T-helper 17 cell (primary cell): ENCODE results near the gene NARS2. TPM values are rescaled to one million over a fixed set of nuclear protein-coding genes. Genes with fewer than 3 reads are reported as not detected.
"Not testable (repeated sequence)": the region's sequence is repeated elsewhere in the genome, so short reads cannot be mapped to it uniquely, and the experiment has no call there.

Experiments
- ATAC-seq: fragments of 150-1000 bp; cut with Tn5 transposase; 2 replicates; pipeline ENCODE4 v1.10.0; 2021; ENCODE audit warnings: mild to moderate bottlenecking, moderate library complexity
- DNase-seq, 3 donors: peaks; one replicate each; pipeline versions ENCODE4 v3.0.0 to v3.0.0-alpha.2; 2020 to 2021
- H3K9me3 ChIP-seq: one replicate; pipeline ENCODE4 v1.7.0; 2013; ENCODE audit warnings: low read length, mild to moderate bottlenecking; ENCODE audit not compliant: control insufficient read depth, poor library complexity, severe bottlenecking
- H3K27ac Mint-ChIP-seq: one replicate; pipeline ENCODE4 v1.8.0; 2022; ENCODE audit warnings: mild to moderate bottlenecking, moderate library complexity, mixed read lengths
- H3K27me3 Mint-ChIP-seq: one replicate; pipeline ENCODE4 v1.8.0; 2022; ENCODE audit warnings: mixed read lengths
- H3K36me3 Mint-ChIP-seq: one replicate; pipeline ENCODE4 v1.8.0; 2022; ENCODE audit warnings: low read depth, mixed read lengths
- H3K4me1 Mint-ChIP-seq: one replicate; pipeline ENCODE4 v1.8.0; 2022; ENCODE audit warnings: mild to moderate bottlenecking, mixed read lengths
- H3K4me3 Mint-ChIP-seq: one replicate; pipeline ENCODE4 v1.8.0; 2022; ENCODE audit warnings: mild to moderate bottlenecking, moderate library complexity, mixed read lengths
- total RNA-seq, 4 donors: library from RNA in 2 of 4; stranded (reverse) in 2 of 4; gene quantifications; one replicate each; pipeline ENCODE4 v1.2.3 and lab custom pipeline; 2022 to 2026

Gene NARS2
- total RNA-seq, 2 donors from 2014 or later: 6.6 to 10.7 TPM

DNA sequence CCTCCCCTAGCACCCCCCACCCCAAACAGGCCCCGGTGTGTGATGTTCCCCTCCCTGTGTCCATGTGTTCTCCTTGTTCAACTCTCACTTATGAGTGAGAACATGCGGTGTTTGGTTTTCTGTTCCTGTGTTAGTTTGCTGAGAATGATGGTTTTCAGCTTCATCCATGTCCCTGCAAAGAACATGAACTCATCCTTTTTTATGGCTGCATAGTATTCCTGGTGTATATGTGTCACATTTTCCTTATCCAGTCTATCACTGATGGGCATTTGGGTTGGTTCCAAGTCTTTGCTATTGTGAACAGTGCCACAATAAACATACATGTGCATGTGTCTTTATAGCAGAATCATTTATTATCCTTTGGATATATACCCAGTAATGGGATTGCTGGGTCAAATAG is 22.9 kb upstream of the NARS2 start:
- peaks cover 34% of the 10 kb centered on the region for H3K27me3 Mint-ChIP-seq
- not testable (repeated sequence) for H3K9me3 ChIP-seq, H3K4me3 Mint-ChIP-seq, H3K36me3 Mint-ChIP-seq, H3K27ac Mint-ChIP-seq, H3K4me1 Mint-ChIP-seq, ATAC-seq, DNase-seq

DNA sequence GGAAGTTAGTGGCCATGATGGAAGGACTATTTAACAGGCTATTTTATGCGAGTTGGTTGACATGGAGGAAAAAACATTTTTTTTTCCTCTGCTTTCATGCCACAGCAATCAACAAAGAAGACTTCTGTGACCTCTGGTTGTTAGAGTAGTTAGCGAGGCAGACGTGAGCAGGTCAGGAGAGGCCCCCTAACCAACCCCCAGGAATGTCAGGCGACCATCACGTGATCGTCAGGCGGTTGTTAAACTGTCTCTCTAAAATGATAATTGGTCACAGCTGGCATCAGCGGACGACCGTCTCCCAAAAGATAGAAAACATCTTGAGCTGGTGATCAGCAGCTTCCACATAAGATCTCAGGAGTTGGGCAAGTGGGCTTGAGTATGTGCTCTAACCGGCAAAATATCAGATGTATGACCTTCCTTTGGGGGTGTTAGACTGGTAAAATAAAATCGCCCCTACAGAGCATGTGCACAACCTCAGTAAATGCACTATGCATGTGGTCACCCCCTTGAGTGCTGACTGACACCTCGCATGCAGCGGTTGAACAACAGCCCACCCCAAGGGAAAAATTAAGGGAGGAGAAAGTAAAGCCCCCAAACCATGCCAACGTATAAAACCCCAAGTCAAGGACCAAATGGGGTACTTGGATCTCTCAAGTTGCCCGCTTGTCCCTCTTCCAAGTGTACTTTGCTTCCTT is 20.9 kb upstream of the NARS2 start:
- no peak overlapping the region for H3K4me3 Mint-ChIP-seq
- H3K27ac Mint-ChIP-seq: no peak overlapping the region
- no peaks in the 10 kb centered on the region for H3K4me1 Mint-ChIP-seq
- H3K36me3 Mint-ChIP-seq: no peaks in the 10 kb centered on the region
- no peaks in the 10 kb centered on the region for H3K9me3 ChIP-seq
- no peak for ATAC-seq
- peaks cover 19% of the 10 kb centered on the region for H3K27me3 Mint-ChIP-seq
- DNase-seq: no peak

DNA sequence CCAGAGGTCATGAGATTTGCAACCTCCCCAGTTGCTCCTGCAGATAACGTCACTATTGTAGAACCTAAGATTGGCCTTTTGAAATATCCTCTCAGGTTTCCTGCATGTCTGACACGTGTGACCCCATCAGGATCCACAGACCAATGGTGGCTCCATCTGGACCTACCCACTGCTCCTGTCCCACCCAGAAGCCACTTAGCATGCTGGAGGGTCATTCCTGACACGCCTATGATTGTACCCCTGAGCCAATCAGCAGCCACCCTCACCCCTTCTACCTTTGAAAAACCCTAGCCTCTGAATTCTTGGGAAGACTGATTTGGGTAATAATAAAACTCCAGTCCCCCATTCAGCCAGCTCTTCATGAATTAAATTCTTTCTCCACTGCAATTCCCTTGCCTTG is 20.1 kb upstream of the NARS2 start:
- DNase-seq (no peak), ATAC-seq (no peak)
- H3K27ac Mint-ChIP-seq: no peak overlapping the region
- H3K27me3 Mint-ChIP-seq: peaks cover 19% of the 10 kb centered on the region
- no peak overlapping the region for H3K4me3 Mint-ChIP-seq
- H3K36me3 Mint-ChIP-seq: no peaks in the 10 kb centered on the region
- H3K9me3 ChIP-seq: no peaks in the 10 kb centered on the region
- no peaks in the 10 kb centered on the region for H3K4me1 Mint-ChIP-seq

GRCh38 chr11:78588517-78588916 is 13.9 kb upstream of the NARS2 start:
- no peak overlapping the region for H3K27ac Mint-ChIP-seq
- ATAC-seq (no peak), DNase-seq (no peak)
- H3K4me1 Mint-ChIP-seq: no peaks in the 10 kb centered on the region
- H3K4me3 Mint-ChIP-seq: no peak overlapping the region
- no peaks in the 10 kb centered on the region for H3K36me3 Mint-ChIP-seq
- H3K27me3 Mint-ChIP-seq: peaks cover 22% of the 10 kb centered on the region
- H3K9me3 ChIP-seq: peaks cover 4% of the 10 kb centered on the region

DNA sequence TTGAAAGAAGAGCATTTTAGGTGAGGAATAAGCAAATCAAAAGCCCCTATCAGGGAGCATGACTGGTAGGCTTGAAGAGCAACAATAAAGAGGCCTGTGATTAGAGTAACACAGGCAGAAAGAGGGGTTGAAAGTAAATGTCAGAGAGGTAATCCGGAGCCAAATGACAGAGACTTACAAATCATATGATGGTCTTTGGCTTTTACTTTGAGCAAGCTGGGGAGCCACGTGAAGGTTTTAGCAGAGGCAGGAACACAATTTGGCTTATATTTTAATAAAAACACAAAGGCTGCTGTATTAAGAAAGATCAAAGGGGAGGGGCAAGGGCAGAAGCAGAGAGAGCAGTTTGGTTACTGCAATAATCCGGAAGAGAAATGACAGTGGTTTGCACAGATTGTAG is 12.8 kb upstream of the NARS2 start:
- Mint-ChIP-seq H3K4me1 (no peaks in the 10 kb centered on the region), H3K36me3 (no peaks in the 10 kb centered on the region), H3K27ac (no peak overlapping the region), H3K27me3 (peaks cover 22% of the 10 kb centered on the region), H3K4me3 (no peak overlapping the region)
- ATAC-seq (no peak), DNase-seq (no peak)
- peaks cover 4% of the 10 kb centered on the region for H3K9me3 ChIP-seq

- H3K36me3 Mint-ChIP-seq: no peaks in the 10 kb centered on the region
- no peak overlapping the region for H3K27ac Mint-ChIP-seq
- no peak for ATAC-seq
- no peak overlapping the region for H3K4me3 Mint-ChIP-seq
- no peaks in the 10 kb centered on the region for H3K4me1 Mint-ChIP-seq
- DNase-seq: no peak
- peaks cover 22% of the 10 kb centered on the region for H3K27me3 Mint-ChIP-seq
- H3K9me3 ChIP-seq: peaks cover 4% of the 10 kb centered on the region
These were observed 11.9 kb upstream of the NARS2 start for GRCh38 chr11:78586452-78587046.

GRCh38 chr11:78583889-78584288 is 9.2 kb upstream of the NARS2 start:
- no peaks in the 10 kb centered on the region for H3K4me1 Mint-ChIP-seq
- H3K27me3 Mint-ChIP-seq: peaks cover 14% of the 10 kb centered on the region
- no peak overlapping the region for H3K27ac Mint-ChIP-seq
- H3K36me3 Mint-ChIP-seq: no peaks in the 10 kb centered on the region
- DNase-seq: no peak
- H3K4me3 Mint-ChIP-seq: no peak overlapping the region
- no peak for ATAC-seq
- peaks cover 4% of the 10 kb centered on the region for H3K9me3 ChIP-seq

GRCh38 chr11:78577495-78577894 is 2.8 kb upstream of the NARS2 start:
- peaks cover 6% of the 10 kb centered on the region for H3K36me3 Mint-ChIP-seq
- H3K9me3 ChIP-seq: no peaks in the 10 kb centered on the region
- no peaks in the 10 kb centered on the region for H3K27me3 Mint-ChIP-seq
- no peak for DNase-seq
- ATAC-seq: no peak
- no peak overlapping the region for H3K4me3 Mint-ChIP-seq
- H3K4me1 Mint-ChIP-seq: peaks cover 15% of the 10 kb centered on the region
- no peak overlapping the region for H3K27ac Mint-ChIP-seq

GRCh38 chr11:78576549-78577097 is 2.0 kb upstream of the NARS2 start:
- no peaks in the 10 kb centered on the region for H3K9me3 ChIP-seq
- no peak overlapping the region for H3K27ac Mint-ChIP-seq
- ATAC-seq: no peak
- H3K4me1 Mint-ChIP-seq: peaks cover 18% of the 10 kb centered on the region
- H3K36me3 Mint-ChIP-seq: peaks cover 6% of the 10 kb centered on the region
- no peaks in the 10 kb centered on the region for H3K27me3 Mint-ChIP-seq
- H3K4me3 Mint-ChIP-seq: no peak overlapping the region
- DNase-seq: no peak

DNA sequence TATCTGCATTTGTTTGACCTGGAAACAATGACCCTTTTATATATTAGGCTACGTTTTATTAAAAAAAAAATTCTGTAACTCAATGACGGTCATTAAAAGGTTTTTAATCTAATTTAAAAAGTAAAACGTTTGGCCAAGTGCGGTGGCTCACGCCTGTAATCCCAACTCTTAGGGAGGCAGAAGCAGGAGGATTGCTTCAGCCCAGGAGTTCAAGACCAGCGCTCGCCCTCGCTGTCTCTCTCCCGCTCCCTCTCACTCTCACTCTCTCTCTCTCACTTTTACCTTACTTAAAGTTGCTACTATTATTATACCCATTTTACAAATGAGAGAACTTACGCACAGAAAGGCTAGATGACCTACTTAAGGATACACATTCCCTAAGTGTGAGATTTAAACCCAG is 814 bp upstream of the NARS2 start:
- peak overlapping the region; percentile 95 for H3K27ac Mint-ChIP-seq
- ATAC-seq: no peak
- peaks cover 23% of the 10 kb centered on the region for H3K4me1 Mint-ChIP-seq
- H3K27me3 Mint-ChIP-seq: no peaks in the 10 kb centered on the region
- DNase-seq: no peak
- no peaks in the 10 kb centered on the region for H3K9me3 ChIP-seq
- peak overlapping the region; percentile 58 for H3K4me3 Mint-ChIP-seq
- peaks cover 10% of the 10 kb centered on the region for H3K36me3 Mint-ChIP-seq

GRCh38 chr11:78573681-78574080 is 983 bp downstream of the NARS2 start:
- Mint-ChIP-seq H3K27me3 (no peaks in the 10 kb centered on the region), H3K27ac (peak overlapping the region; percentile 95), H3K36me3 (peaks cover 10% of the 10 kb centered on the region), H3K4me3 (peak overlapping the region; percentile 98), H3K4me1 (peaks cover 23% of the 10 kb centered on the region)
- no peaks in the 10 kb centered on the region for H3K9me3 ChIP-seq
- ATAC-seq: no peak
- DNase-seq: no peak

- peak overlapping the region; percentile 98 for H3K4me3 Mint-ChIP-seq
- H3K4me1 Mint-ChIP-seq: peaks cover 23% of the 10 kb centered on the region
- H3K9me3 ChIP-seq: no peaks in the 10 kb centered on the region
- H3K27me3 Mint-ChIP-seq: no peaks in the 10 kb centered on the region
- peak overlapping the region; percentile 95 for H3K27ac Mint-ChIP-seq
- ATAC-seq: no peak
- no peak for DNase-seq
- peaks cover 10% of the 10 kb centered on the region for H3K36me3 Mint-ChIP-seq
These were observed 1.4 kb downstream of the NARS2 start for GRCh38 chr11:78573271-78573670.

DNA sequence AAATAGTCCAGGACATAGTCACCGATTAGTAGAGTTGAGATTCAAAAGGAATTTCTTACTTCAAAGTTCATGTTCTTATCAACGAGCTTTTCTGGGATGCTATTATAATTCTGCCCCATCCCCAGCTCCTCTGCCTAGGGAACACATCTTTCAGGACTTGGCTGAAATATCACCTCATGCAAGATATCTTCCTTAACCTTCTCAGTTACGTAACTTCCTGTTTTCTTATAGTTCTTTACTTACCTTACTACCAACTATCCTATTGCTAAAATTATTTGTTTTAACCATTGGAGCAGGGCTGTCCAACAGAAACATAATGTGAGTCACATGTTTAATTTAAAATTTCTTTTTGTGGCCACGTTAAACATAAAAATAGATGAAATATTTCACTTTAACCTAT is 2.3 kb downstream of the NARS2 start:
- Mint-ChIP-seq H3K27ac (no peak overlapping the region), H3K36me3 (peaks cover 6% of the 10 kb centered on the region), H3K4me1 (peaks cover 23% of the 10 kb centered on the region)

GRCh38 chr11:78570031-78570430 is 4.6 kb downstream of the NARS2 start:
- H3K27ac Mint-ChIP-seq: no peak overlapping the region
- no peaks in the 10 kb centered on the region for H3K27me3 Mint-ChIP-seq
- H3K36me3 Mint-ChIP-seq: peaks cover 9% of the 10 kb centered on the region
- DNase-seq (no peak), ATAC-seq (no peak)
- H3K9me3 ChIP-seq: no peaks in the 10 kb centered on the region
- H3K4me1 Mint-ChIP-seq: peaks cover 21% of the 10 kb centered on the region
- no peak overlapping the region for H3K4me3 Mint-ChIP-seq

More for the DNA sequence above, 2.3 kb downstream of the NARS2 start:
- Mint-ChIP-seq H3K27me3 (no peaks in the 10 kb centered on the region), H3K4me3 (no peak overlapping the region)
- ATAC-seq (no peak), DNase-seq (no peak)
- H3K9me3 ChIP-seq: no peaks in the 10 kb centered on the region
